Measurements from ENCODE around the gene CST4. TPM values are rescaled to one million over a fixed set of nuclear protein-coding genes. Genes with fewer than 3 reads are reported as not detected.

The CST4 gene
- total and polyA plus RNA-seq, 2 experiments from 2014 or later = 0.23 TPM; not detected in 1

- H3K4me1 ChIP-seq (ENCODE audit: insufficient read depth) = peaks cover 11% of the 10 kb centered on the region
- no peaks in the 10 kb centered on the region for H3K27me3 ChIP-seq
- 89% methylated on average over 8 of the region's 8 CpGs for WGBS (ENCODE audit: low lambda C conversion rate, missing lambda C conversion rate)
- H3K79me2 ChIP-seq = peaks cover 15% of the 10 kb centered on the region
- H3K9me2 ChIP-seq (replicated peaks; ENCODE audit: insufficient read depth) = no peaks in the 10 kb centered on the region
- no peaks in the 10 kb centered on the region for H3K9me3 ChIP-seq (ENCODE audit: low read depth)
- H2AFZ ChIP-seq = no peak overlapping the region
- H3K27ac ChIP-seq = no peak overlapping the region
- TF ChIP-seq CTCF (IDR thresholded peaks at IDR 0.05; ENCODE audit: poor library complexity) = no peak
- no peak for TF ChIP-seq EZH2 (IDR thresholded peaks at IDR 0.05; ENCODE audit: borderline replicate concordance)
- TF ChIP-seq EZH2phosphoT487 (IDR thresholded peaks at IDR 0.05; ENCODE audit: low read depth, severe bottlenecking, unreplicated experiment) = no peak
- H3K4me3 ChIP-seq = no peak overlapping the region
- H3K4me2 ChIP-seq = no peak overlapping the region
- peaks cover 3% of the 10 kb centered on the region for H4K20me1 ChIP-seq (ENCODE audit: insufficient read depth, poor library complexity, severe bottlenecking)
- no peak for DNase-seq (ENCODE audit: low spot score)
- H3K36me3 ChIP-seq (replicated peaks; ENCODE audit: insufficient read depth, low read depth) = no peaks in the 10 kb centered on the region
Measured at GRCh38 chr20:23640018-23640601, 48.7 kb downstream of the CST4 start.

- H3K27ac ChIP-seq = no peak overlapping the region
- H3K79me2 ChIP-seq = peaks cover 19% of the 10 kb centered on the region
- H3K4me2 ChIP-seq = no peak overlapping the region
- no peak overlapping the region for H2AFZ ChIP-seq
- H3K9me3 ChIP-seq (ENCODE audit: low read depth) = no peaks in the 10 kb centered on the region
- no peaks in the 10 kb centered on the region for H3K36me3 ChIP-seq (replicated peaks; ENCODE audit: insufficient read depth, low read depth)
- H4K20me1 ChIP-seq (ENCODE audit: insufficient read depth, poor library complexity, severe bottlenecking) = peaks cover 3% of the 10 kb centered on the region
- no peaks in the 10 kb centered on the region for H3K27me3 ChIP-seq
- H3K4me3 ChIP-seq = no peak overlapping the region
- no peak for DNase-seq (ENCODE audit: low spot score)
- WGBS (ENCODE audit: low lambda C conversion rate, missing lambda C conversion rate) = 83% methylated on average over 7 of the region's 8 CpGs
- no peaks in the 10 kb centered on the region for H3K9me2 ChIP-seq (replicated peaks; ENCODE audit: insufficient read depth)
- no peak for TF ChIP-seq EZH2phosphoT487 (IDR thresholded peaks at IDR 0.05; ENCODE audit: low read depth, severe bottlenecking, unreplicated experiment)
- TF ChIP-seq CTCF (IDR thresholded peaks at IDR 0.05; ENCODE audit: poor library complexity) = no peak
- no peak for TF ChIP-seq EZH2 (IDR thresholded peaks at IDR 0.05; ENCODE audit: borderline replicate concordance)
- peaks cover 11% of the 10 kb centered on the region for H3K4me1 ChIP-seq (ENCODE audit: insufficient read depth)
Measured at GRCh38 chr20:23639490-23639958, 49.3 kb downstream of the CST4 start.

GRCh38 chr20:23638309-23638708 lies 50.5 kb downstream of the CST4 start:
- peaks cover 19% of the 10 kb centered on the region for H3K79me2 ChIP-seq
- TF ChIP-seq CTCF (IDR thresholded peaks at IDR 0.05; ENCODE audit: poor library complexity) (no peak), EZH2phosphoT487 (IDR thresholded peaks at IDR 0.05; ENCODE audit: low read depth, severe bottlenecking, unreplicated experiment) (no peak), EZH2 (IDR thresholded peaks at IDR 0.05; ENCODE audit: borderline replicate concordance) (no peak)

More at GRCh38 chr20:23638309-23638708, 50.5 kb downstream of the CST4 start:
- H4K20me1 ChIP-seq (ENCODE audit: insufficient read depth, poor library complexity, severe bottlenecking) = peaks cover 3% of the 10 kb centered on the region
- H3K27me3 ChIP-seq = no peaks in the 10 kb centered on the region
- no CpG with 5 or more reads among the region's 9 CpGs for WGBS (ENCODE audit: low lambda C conversion rate, missing lambda C conversion rate)
- no peak overlapping the region for H2AFZ ChIP-seq
- no peak overlapping the region for H3K4me3 ChIP-seq
- no peaks in the 10 kb centered on the region for H3K36me3 ChIP-seq (replicated peaks; ENCODE audit: insufficient read depth, low read depth)
- peaks cover 11% of the 10 kb centered on the region for H3K4me1 ChIP-seq (ENCODE audit: insufficient read depth)
- no peak for DNase-seq (ENCODE audit: low spot score)
- H3K4me2 ChIP-seq = peak overlapping the region; percentile 89
- no peak overlapping the region for H3K27ac ChIP-seq
- no peaks in the 10 kb centered on the region for H3K9me3 ChIP-seq (ENCODE audit: low read depth)
- H3K9me2 ChIP-seq (replicated peaks; ENCODE audit: insufficient read depth) = no peaks in the 10 kb centered on the region

Data from hepatocyte (in vitro differentiated cells).